HL-60/S4 treated with phorbol 12-myristate 13-acetate at 8.2 ng/mL for 4 days and 3 days (cell line): ENCODE data around the gene CSNK1D.
"Not testable (repeated sequence)": the region's sequence is repeated elsewhere in the genome, so short reads cannot be mapped to it uniquely, and the experiment has no call there.

Experiments used
- in situ Hi-C: fragments of 300-500 bp; cut with MboI; formaldehyde crosslinking; loops from 2 replicates; pipeline ENCODE4 v1.15.0; 2022; ENCODE audit warnings: low sequenced_read_pairs

Gene CSNK1D

DNA sequence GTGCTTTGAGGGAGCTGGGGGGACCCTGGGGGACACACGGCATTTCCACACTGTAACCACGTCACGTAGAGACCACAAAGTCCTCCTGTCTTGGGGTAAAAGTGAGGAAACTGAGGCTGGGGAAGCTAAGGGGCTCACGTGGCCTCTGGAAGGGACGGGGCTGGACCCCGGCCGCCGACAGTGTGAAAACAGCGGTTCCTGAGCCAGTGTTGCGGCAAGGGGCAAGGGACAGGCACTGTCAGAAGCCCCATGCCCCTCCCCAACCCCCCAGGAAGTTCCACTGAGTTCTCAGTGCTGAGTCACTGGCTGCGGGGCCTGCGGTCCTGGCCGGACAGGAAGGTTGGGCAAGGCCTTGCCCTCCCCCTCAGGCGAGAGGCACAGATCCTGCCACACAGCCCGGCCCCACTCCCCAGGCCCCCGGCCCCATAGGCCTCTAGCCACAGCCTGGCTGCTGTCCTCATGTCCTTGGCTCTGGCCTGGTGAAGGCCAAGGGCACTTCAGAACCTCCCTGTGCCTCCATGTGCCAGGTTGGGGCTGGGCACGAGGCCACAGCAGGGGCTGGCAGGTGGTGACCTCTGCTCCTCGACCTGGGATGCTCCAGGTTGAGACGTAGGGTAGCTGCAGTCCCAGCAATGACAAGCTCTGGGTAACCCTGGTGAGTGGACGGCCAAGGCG lies 55.8 kb downstream of the CSNK1D start:
- in situ Hi-C loops: no loop called here

DNA sequence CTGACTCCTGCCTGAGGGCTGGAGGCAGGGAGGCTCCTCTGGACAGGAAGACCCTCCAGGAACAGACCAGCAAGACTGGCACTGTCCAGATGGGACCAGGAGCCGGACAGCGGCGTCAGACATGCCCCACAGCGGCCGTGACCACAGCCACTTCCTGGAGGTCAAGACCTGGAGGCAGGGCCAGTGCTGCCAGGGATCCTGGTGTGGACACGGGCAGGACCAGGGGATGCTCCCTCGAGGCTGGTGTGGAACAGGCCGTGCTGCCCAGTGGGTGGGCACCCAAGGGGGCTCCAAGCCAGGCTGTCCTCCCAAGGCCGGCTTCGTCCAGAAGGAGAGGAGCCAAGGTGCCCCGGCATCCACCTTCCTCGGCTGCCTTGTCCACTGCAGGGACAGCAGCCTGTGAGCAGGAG lies 56.4 kb downstream of the CSNK1D start:
- in situ Hi-C loops: no loop called here

DNA sequence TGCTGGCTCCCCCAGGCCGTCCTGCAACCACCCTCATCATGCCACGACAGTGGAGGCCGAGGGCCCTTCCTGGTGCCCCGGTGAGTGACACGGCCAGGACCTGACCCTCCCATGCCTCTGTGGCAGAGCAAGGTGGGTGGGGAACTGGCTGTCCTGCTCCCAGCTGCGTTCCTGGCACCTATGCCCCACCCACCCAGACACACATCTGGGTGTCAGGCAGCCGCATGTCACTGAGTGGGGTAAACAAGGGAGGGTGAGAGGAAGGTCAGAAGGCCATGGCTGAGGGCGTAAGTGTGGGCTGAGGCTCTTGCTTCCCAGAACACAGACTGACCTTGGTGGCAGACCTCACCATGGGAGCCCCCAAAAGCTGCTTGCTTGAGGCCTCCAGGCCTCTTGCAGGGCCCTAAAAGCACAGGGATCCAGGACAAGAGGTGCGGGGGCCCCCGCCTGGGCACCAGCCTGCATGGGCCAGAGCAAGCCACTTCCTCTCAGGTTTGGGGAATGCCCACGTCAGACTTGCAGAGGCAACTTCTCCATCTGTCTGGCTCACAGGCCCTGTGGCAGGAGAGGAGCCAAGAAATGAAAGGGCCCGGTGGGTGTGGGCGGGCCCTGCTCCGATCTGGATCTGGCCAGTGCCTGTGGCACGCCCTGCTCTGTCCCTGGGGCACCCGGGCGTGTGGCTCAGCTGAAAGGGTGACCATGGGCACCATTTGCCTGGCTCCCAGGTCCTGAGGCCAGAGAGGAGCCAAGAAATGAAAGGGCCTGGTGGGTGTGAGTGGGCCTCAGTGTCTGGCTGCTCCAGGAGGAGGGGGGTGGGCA lies 57.0 kb downstream of the CSNK1D start:
- in situ Hi-C loops: no loop called here

DNA sequence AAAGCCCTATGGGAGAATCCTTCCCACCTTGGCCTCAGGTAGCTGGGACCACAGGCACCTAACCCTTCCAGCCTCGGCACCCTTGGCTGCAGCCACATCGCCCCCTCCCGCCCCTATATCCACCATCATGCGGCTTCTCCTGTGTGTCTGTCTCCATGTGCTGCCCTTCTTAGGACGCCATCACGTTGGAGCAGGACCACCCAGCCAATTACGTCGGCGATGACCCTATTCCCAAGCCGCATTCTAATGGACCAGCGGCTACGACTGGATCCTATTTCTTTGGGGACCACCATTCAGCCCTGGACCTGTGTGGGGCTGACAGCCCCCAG lies 57.6 kb downstream of the CSNK1D start:
- in situ Hi-C loops: no loop called here

DNA sequence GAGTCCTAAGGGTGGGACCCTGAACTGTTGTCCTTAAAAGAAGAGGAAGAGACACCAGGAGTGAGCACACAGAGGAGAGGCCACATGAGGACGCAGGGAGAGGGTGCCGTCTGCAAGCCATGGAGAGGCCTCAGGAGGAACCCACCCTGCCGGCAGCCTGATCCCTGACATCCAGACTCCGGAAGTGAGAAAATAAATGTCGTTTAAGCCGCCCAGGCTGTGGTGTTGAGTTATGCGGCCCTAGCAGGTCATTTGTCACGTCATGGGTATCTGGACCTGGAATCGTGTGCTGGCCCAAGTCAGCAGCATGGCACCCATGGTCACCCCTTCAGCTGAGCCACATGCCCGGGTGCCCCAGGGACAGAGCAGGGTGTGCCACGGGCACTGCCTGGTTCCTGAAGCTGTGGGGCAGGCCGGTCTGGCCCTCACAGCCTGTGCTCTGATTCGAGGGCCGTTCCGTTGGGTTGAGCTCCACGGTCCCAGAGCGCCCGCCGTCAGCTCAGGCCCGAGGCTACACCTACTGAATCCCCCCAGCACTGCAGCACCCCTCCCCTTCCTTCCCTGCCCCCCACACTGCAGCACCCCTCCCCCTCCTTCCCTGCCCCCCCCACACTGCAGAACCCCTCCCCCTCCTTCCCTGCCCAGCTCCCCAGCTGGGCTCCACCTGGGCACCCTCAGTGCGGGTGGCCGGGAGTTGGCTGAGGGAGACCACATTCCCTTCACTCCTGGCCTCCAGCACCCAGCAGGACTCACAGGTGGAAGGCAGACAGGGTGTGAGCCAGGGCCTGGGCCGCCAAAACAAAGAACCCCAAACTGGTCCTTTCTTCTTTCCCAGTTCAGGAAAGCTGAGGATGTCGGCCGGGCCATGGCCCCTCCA lies 58.2 kb downstream of the CSNK1D start:
- in situ Hi-C loops: no loop called here

DNA sequence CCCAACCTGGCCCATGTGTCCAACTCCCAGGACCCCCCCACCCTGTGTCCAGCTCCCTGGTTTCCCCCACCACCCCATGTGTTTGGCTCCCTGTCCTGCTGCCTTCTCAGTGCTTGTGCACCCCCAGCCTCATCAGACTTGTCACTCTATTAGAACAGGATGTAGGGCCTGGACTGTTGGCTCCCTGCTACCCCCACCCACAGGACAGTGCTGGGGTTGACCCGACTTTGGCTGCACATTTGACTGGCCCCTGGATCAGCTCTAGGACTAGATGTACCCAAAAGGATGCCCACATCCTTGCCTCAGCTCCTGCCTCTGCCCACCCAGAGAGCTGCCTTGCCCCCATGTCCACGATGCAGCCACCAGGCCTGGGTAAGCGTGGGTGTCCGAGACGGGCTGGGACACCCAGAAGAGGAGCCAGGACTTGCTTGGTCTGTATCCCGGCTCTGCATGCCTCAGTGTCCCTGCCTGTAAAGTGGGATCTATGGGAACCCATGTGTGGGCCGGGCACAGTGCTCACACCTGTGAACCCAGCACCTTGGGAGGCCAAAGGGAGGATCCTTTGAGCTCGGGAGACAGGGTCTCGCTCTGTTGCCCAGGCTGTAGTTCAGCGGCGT lies 59.4 kb downstream of the CSNK1D start:
- in situ Hi-C loops: no loop called here

DNA sequence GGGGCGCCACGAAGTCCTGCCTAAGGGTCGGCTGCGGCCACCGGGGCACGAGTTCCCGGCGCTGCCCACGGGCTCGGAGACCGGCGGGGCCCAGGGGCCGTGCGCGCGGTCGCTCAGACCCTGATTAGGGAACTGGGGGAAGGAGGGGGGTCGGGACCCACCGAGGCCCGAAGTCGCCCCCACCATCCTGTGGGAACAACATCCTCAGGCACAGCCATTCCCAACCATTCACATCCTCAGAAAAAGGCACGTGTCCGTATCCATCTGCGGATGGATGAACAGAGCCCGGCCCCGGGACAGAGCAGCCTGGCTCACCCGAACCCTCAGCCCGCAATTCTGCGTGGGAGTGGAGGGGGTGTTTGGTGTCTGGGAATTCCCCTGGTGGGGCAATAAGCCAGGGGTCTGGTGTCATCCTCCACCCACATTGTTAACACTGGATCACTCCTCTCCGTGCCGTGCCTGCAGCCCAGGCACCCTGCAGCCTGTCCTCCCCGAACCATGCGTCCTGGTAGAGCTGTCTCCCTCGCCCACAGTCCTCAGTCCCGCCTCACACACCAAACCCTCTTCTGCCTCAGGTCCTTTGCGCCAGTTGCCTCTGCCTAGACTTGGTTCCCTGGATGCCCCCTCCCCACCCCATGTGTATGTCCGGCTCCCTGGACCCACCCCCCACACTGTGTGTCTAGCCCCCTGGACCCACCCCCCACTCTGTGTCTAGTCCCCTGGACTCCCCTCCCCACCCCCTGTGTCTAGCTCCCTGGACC lies 60.1 kb downstream of the CSNK1D start:
- in situ Hi-C loops: no loop called here

DNA sequence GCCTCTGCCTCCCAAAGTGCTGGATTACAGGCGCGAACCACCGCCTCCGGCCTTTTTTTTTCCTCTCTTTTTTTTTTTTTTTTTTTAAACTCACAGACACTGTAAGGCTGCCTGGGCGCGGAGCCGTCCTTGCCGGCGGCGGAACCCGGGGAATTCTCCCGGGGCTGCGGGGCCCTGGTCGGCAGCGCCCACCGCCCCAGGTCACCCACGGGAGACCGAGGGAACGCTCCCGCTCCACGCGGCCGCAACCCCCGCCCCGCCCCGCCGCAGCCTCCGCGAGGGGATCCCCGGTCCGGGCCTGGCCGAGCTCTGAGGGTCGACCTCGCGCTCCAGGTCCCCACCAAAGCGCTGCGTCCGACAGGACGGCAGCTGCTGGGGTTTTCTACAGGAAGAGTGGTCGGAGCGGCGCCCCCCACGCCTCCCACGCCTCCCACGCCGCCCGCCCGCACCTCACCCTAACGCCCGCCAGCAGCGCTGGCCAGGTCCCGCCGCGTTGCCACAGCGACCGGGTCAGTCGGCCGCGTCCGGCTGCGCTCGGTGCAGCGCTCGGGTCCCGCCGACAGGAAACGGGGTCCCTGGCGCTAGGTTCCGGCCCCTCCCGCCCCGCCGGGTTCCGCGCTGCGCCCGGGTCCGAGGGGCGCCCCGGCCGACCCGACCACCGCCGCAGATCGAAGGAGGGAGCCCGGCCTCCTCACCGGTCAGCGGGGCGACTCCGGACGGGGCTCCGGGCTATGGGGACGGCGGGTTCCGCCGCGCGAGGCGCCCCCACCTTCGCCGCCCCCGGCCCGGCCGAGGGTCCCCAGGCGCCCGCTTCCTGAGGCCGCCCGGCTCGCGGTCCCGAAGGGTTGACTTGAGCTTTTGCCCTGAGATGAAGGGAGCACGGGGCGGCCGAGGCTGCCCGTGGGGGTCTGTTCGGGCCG lies 60.9 kb downstream of the CSNK1D start, which contains the start of gene CCDC57:
Gene CCDC57 (minus strand): TSS at position 512 of the 920 bp plus-strand sequence. CDS start 10,898 bp downstream, outside the sequence.
- in situ Hi-C loops: no loop called here

DNA sequence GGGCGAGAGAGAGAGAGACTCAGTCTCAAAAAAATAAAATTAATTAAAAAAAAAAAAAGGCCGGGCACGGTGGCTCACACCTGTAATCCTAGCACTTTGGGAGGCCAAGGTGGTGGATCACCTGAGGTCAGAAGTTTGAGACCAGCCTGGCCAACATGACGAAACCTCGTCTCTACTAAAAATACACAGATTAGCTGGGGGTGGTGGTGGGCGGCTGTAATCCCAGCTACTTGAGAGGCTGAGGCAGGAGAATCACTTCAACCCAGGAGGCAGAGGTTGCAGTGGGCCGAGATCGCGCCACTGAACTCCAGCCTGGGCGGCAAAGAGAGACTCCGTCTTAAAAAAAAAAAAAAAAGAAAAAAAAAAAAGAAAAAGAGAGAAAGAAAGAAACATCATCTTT lies 62.8 kb downstream of the CSNK1D start:
- in situ Hi-C loops: not testable (repeated sequence)

DNA sequence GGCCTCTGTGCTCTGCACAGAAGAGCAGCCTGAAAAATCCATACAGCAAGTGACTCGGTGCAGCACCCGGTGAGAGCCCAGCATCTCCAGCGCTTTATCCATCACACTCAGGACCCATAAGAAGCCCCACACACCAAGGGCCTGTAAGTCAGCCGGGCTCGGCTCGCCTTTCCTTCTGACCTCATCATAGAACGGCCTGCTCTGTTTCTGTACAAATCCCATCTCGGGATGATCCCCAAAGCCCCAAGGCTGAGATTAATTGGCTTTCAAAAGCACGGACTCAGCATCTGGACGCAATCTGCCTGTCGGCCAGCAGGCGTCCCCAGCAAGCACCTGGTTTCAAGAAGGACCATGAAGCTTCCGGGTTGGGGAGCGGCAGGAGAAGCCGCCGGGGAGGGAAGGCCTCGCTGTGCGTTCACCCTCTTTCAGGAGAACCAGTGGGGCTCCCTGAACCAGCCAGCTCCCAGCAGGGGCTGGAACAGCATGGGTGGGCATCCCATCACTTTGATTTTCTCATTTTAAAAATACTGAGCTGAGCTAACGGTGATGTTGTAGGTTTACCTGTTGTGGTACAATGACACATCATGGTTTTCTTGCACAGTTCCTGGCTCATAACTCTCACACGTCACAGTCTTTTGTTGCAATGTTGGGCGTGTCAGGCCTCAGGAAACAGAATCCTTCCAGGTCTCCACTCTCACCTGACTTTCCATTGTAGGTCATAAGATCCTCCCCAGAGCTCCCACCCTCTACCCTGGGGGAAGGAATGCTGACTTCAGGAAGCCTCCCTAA lies 67.6 kb downstream of the CSNK1D start:
- in situ Hi-C loops: no loop called here

DNA sequence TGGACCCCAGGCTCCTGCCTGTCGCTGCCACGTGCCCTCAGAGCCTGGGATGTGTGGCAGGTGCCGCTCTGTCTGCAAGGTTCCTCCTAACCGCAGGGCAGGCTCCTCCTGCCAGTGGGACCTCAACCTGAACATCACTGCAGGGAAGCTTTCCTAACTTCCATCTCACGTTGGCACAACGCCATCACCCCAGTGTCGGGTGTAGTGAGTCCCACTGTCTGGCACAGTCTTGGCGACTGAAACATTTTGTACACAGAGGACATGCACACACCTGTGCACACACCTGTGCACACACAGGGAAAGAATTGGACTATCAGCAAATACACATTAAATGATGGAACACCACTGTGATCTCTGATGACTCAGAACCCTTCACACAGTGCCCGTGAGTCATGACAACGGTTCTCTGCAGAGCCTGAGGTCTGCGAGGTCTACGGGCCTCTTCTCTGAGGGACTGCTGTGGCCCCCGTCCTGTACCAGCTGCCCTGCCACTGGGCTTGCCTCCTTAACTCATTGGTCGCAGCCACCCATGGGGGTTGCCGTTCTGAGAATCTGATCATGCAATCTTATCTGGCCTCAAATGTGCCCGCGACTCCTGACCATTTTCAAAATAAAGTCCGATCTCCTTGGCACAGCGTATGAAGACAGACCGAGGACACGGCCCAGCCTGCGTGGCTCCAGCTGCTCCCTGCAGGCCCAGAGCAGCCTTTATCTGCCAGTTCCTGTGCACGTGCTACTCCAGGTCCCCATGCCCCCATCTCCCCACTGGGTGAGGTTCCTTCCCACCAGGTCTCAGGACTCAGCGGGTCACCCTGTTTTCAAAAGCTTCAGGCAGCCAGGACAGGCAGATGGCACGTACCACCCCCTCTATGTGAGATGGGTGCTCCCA lies 68.4 kb downstream of the CSNK1D start:
- in situ Hi-C loops: no loop called here

DNA sequence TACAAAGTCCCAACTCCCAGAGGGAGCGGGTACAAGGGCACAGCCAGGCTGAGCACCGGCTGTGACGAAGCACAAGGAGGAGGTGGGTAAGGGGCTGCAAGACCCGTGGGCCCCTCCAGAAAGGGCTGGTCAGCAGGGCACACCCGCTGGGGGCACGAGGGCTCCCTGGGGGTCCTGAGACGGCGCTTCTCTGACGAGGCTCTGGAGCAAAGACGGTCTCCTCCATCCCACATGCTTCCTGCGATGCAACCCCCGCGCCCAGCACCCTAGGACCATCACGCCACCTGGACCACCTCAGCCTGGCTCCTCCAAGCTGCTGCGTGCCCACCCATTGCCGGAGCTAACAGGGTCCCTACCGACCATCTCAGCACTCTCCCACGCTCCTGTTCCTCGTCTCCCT lies 69.6 kb downstream of the CSNK1D start:
- in situ Hi-C loops: no loop called here

DNA sequence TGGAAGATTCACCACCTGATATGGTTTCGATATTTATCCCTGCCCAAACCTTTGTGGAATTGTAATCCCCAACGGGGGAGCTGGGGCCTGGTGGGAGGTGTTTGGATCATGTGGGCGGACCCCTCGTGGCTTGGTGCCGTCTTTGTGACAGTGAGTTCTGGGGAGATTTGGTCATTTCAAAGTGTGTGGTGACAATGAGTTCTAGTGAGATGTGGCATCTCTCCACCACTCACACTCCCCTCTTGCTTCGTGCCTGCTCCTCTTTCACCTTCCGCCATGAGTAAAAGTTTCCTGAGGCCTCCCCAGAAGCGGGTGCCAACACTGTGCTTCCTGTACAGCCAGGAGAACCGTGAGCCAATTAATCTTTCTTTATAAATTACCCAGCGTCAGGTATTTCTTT lies 70.5 kb downstream of the CSNK1D start:
- in situ Hi-C loops: no loop called here

DNA sequence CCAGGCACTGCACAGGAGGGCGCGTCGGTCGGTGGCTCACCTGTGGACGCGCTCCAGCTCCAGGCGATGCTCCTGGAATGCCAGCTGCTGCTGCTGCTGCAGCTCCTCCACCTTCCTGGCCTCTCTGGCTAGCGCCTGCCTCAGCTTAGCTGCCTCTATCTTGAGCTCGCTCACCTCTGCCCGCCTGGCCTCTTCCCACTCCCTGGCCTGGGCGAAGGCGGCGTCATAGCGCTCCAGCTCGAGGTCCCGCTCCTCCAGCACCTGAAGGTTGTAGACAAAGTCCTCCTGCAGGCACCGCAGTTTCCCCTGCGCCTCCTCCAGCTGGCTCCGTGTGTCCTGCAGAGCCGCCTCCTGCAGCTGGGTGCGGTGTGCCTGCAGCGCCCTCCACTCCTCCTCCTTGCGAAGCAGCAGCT lies 72.0 kb downstream of the CSNK1D start:
- in situ Hi-C loops: no loop called here

DNA sequence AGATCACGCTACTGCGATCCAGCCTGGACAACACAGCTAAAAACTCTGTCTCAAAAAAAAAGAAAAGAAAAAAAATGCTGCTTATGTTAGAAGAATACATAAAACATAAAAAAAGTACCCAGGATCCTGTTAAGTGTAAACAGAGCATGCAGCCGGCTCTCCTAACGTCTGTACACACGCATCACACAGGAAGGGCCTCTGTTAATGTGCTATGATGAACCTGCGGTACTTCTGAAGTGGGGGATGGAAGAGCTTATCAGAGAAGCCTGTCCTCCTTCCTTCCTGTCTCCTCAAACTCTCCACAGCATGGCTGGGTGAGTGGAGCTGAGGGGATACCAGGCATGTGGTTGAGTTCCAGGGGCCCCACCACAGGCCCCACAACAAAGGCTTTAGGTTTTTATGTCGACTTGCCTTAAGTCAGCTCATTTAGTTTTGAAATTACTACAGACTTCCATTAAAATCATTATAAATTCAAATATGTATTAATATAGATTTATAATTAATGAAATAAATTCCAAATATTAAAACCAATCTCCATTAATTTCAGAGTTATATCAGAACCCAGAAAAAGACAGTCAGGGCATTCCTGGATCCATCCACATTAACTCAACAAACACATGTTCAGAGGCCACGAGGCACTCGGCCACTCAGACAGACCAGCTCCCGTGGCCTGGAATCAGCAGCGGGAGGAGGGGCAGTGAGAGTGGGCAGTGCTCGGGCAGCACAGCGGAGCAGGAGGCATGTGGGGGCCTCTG lies 72.6 kb downstream of the CSNK1D start:
- in situ Hi-C loops: no loop called here

DNA sequence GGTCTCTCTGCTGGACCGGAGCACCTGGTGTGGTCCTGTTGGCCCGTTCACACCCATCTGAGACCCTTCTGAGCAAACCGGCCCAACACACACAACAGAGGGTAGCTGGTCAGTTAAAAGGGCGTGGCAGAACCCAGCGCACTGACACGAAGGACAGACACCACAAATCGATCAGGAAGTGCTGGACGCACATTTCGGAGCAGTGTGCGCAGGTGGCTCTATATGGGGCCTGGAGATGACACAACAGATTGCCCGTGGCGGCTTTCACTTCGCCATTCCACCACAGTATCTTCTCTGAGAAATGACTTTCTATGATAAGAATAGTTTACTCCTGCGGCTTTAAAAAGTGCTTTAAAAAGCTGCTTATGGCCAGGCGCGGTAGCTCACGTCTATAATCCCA lies 73.4 kb downstream of the CSNK1D start:
- in situ Hi-C loops: no loop called here

DNA sequence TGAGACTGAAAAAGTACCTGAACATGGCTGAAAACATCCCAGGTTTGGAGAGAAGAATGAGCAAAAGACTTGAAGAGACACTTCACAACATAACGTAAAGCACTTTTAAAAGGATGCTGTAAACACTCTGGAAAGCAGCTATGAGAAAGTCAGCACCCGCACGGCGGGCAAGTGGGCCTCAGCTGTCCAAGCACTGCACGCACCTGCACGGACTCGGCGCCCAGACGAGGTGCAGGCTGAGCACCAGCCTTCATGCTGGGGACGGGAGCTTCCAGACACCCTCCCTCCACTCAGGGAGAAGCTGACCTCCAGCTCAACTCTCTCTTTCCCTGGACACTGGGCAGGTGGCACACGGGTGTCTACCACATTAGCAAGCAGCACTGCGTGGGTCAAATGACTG lies 74.0 kb downstream of the CSNK1D start:
- in situ Hi-C loops: no loop called here
